Gastrocnemius medialis (tissue), 4 donors: ENCODE data around the gene KDM2B.

ENCODE experiments used
- CTCF ChIP-seq, 5 experiments: fragments of 450-650 bp in 3 of 5; fragments of 200-600 bp in 2 of 5; sonication (generic) in 2 of 5; IDR thresholded peaks in 4 of 5; conservative IDR thresholded peaks in 1 of 5; 1 replicate in 4 of 5; 2 replicates in 1 of 5; pipeline ENCODE4 v1.5.1; 2016 to 2019; ENCODE audit warnings: antibody characterized with exemption in 5 of 5, mild to moderate bottlenecking in 3 of 5, moderate library complexity in 3 of 5
- POLR2A ChIP-seq, 2 donors: fragments of 450-650 bp; IDR thresholded peaks; one replicate each; pipeline ENCODE4 v1.6.1; 2017; ENCODE audit warnings: antibody characterized with exemption in 2 of 2, mild to moderate bottlenecking in 2 of 2, moderate library complexity in 2 of 2

- TF ChIP-seq CTCF (IDR thresholded peaks at IDR 0.05 in 4 of 5, conservative IDR thresholded peaks at IDR 0.05 in 1 of 5) (no peak), POLR2A (IDR thresholded peaks at IDR 0.05) (no peak)
Measured at GRCh38 chr12:121472150-121472905, 108.5 kb downstream of the KDM2B start.
